ENCODE results near the gene MVB12A. TPM values are rescaled to one million over a fixed set of nuclear protein-coding genes. Genes with fewer than 3 reads are reported as not detected.

MVB12A gene
- total RNA-seq, 4 donors from 2014 or later, result 30.8 to 44.7 (median 37.7) TPM

DNA sequence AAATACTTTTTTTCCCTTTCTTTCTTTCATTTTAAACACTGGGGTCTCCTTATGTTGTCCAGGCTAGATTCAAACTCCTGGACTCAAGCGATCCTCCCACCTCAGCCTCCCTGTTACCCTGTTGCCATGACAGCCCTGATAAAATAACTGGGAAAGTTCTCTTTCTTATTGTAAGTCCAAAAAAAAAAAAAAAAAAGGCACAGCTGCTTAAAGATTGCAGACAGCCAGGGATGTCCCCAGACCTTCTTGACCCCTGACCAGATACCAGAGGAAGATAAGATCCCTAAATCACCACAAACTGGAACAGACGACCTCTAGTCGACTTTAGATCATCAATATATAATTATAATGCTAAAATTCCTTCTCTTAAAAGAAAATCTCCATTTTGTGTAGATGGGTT, 1.1 kb upstream of the MVB12A start:
- TF ChIP-seq, protein P1, sequence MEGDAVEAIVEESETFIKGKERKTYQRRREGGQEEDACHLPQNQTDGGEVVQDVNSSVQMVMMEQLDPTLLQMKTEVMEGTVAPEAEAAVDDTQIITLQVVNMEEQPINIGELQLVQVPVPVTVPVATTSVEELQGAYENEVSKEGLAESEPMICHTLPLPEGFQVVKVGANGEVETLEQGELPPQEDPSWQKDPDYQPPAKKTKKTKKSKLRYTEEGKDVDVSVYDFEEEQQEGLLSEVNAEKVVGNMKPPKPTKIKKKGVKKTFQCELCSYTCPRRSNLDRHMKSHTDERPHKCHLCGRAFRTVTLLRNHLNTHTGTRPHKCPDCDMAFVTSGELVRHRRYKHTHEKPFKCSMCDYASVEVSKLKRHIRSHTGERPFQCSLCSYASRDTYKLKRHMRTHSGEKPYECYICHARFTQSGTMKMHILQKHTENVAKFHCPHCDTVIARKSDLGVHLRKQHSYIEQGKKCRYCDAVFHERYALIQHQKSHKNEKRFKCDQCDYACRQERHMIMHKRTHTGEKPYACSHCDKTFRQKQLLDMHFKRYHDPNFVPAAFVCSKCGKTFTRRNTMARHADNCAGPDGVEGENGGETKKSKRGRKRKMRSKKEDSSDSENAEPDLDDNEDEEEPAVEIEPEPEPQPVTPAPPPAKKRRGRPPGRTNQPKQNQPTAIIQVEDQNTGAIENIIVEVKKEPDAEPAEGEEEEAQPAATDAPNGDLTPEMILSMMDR (IDR thresholded peaks at IDR 0.05), result no peak
- TF ChIP-seq POLR2AphosphoS5 (IDR thresholded peaks at IDR 0.05) (no peak), POLR2A (IDR thresholded peaks at IDR 0.05) (no peak), EP300 (IDR thresholded peaks at IDR 0.05) (no peak)
- no peak overlapping the region for H3K27ac ChIP-seq
- peaks cover 0 to 21% (median 2%) of the 10 kb centered on the region in 3 donors for H3K4me1 ChIP-seq
- WGBS, 2 donors (ENCODE audit: low coverage in 1 of 2), result 52 to 57% methylated on average over 3 of the region's 3 CpGs
- H3K27me3 ChIP-seq, result peaks cover 13% of the 10 kb centered on the region
- no peak overlapping the region for H3K4me3 ChIP-seq
- no peak for ATAC-seq
- peaks cover 0 to 13% of the 10 kb centered on the region in 2 donors for H3K36me3 ChIP-seq
- no peaks in the 10 kb centered on the region for H3K9me3 ChIP-seq

DNA sequence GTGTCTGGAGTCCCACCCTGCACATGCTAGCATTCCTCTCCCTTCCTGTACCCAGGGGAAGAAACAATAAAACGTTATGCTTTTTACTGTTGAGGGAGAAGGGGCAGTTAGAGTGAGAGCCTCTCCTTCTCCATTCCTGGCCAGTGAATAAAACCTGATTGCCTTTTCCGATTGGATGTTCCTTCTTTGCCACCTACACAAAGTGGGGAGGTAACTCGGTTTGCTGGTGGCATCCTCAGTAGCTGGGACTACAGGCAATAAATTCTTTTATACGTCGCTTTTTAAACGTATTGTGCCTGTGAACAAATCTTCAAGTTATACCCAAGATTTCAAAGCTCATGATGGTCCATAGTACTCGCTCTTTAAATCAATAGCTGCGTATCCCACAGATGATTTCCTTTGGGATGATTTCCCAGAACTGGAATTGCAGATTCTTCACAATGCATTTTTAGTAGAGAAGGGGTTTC, 660 bp upstream of the MVB12A start:
- peak overlapping the region; percentile 56 to 85 (median 82) for H3K27ac ChIP-seq
- peaks cover 0 to 16% of the 10 kb centered on the region in 2 donors for H3K36me3 ChIP-seq
- H3K4me3 ChIP-seq, result peak overlapping the region; percentile 28 to 86
- TF ChIP-seq, protein P1 (IDR thresholded peaks at IDR 0.05), result no peak
- TF ChIP-seq POLR2AphosphoS5 (IDR thresholded peaks at IDR 0.05) (no peak), POLR2A (IDR thresholded peaks at IDR 0.05) (no peak), EP300 (IDR thresholded peaks at IDR 0.05) (no peak)
- H3K9me3 ChIP-seq, result no peaks in the 10 kb centered on the region
- H3K4me1 ChIP-seq, result peaks cover 0 to 18% (median 2%) of the 10 kb centered on the region in 3 donors
- ATAC-seq, result no peak
- WGBS, 2 donors (ENCODE audit: low coverage in 1 of 2), result 6 to 22% methylated on average over 8 of the region's 8 CpGs
- H3K27me3 ChIP-seq, result peaks cover 8% of the 10 kb centered on the region

DNA sequence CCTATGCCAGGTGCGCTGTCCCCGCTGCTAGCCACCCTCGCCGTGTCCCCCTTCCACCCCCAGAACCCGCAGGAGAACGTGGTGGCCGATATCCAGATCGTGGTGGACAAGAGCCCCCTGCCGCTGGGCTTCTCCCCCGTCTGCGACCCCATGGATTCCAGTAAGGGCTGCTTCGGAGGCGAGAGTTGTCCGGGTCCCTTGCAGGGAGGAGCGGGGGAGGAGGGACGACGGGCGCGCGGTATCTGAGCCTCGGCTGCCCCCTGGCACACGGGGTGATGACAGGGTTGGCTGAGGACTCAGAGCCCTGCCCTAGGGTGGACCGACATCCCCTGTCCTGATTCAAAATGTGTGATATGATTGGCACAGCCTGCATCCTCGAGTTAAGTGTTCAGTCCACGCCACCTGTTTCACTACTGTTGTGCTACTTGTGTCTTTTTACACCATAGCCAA, 653 bp downstream of the MVB12A start:
- Histone ChIP-seq H3K9me3 (no peaks in the 10 kb centered on the region), H3K27ac (peak overlapping the region in 3 of 4 donors; percentile 67 to 85 (median 82)), H3K27me3 (peaks cover 6% of the 10 kb centered on the region), H3K36me3 (peaks cover 0 to 16% of the 10 kb centered on the region in 2 donors), H3K4me1 (peaks cover 0 to 22% (median 2%) of the 10 kb centered on the region in 3 donors), H3K4me3 (peak overlapping the region; percentile 73 to 86)
- 14 to 25% methylated on average over 4 to 11 of the region's 25 CpGs for WGBS, 2 donors (ENCODE audit: low coverage in 1 of 2)
- no peak for TF ChIP-seq POLR2AphosphoS5 (IDR thresholded peaks at IDR 0.05)
- TF ChIP-seq EP300 (IDR thresholded peaks at IDR 0.05), result no peak
- TF ChIP-seq POLR2A (IDR thresholded peaks at IDR 0.05), result no peak
- TF ChIP-seq, protein P1 (IDR thresholded peaks at IDR 0.05), result no peak
- no peak for ATAC-seq

DNA sequence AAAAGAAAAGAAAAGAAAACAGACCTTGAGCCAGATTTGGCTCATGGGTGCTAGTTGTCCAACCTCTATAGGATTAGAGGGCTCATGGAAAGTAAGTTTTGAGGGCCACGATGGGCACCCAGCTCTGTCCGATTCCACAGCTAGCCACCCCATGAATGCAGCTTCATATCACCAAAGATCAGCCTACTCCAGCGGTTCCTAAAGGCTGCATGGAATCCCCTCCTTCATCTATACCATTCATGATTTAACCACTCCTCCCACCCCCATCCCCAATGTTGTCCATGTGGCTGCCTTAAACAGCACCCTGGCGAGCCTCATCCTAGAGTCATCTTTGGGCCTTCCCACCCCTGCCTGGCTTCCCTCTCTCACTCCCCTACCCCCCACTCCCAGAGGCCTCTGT, 2.1 kb downstream of the MVB12A start:
- no peak overlapping the region for H3K27ac ChIP-seq
- no peak overlapping the region for H3K4me3 ChIP-seq
- H3K9me3 ChIP-seq, result no peaks in the 10 kb centered on the region
- peaks cover 0 to 22% (median 2%) of the 10 kb centered on the region in 3 donors for H3K4me1 ChIP-seq
- peaks cover under 1% of the 10 kb centered on the region for H3K27me3 ChIP-seq
- WGBS, 2 donors (ENCODE audit: low coverage in 1 of 2), result 90 to 96% methylated on average over 4 of the region's 4 CpGs
- H3K36me3 ChIP-seq, result peaks cover 0 to 16% of the 10 kb centered on the region in 2 donors
- ATAC-seq, result no peak
- TF ChIP-seq POLR2A (IDR thresholded peaks at IDR 0.05), result no peak
- TF ChIP-seq, protein P1 (IDR thresholded peaks at IDR 0.05), result no peak
- no peak for TF ChIP-seq POLR2AphosphoS5 (IDR thresholded peaks at IDR 0.05)
- no peak for TF ChIP-seq EP300 (IDR thresholded peaks at IDR 0.05)
